NCI-H2196 treated with DMSO at 0.1 percent for 48 hours (cell line): Measurements from ENCODE around the gene CLEC16A.

ENCODE experiments used
- DNase-seq: peaks from one replicate; lab custom pipeline; 2025; ENCODE audit not compliant: unreplicated experiment; lab: John Stamatoyannopoulos, UW

The CLEC16A gene

GRCh38 chr16:11147754-11148444 is 203.5 kb downstream of the CLEC16A start:
- no peak for DNase-seq

- no peak for DNase-seq
These were observed 204.8 kb downstream of the CLEC16A start for GRCh38 chr16:11149011-11149616.

- DNase-seq: no peak
These were observed 205.8 kb downstream of the CLEC16A start for GRCh38 chr16:11150190-11150589.

GRCh38 chr16:11151156-11151884 is 207.0 kb downstream of the CLEC16A start:
- no peak for DNase-seq

GRCh38 chr16:11151885-11152629 is 207.7 kb downstream of the CLEC16A start:
- no peak for DNase-seq

- no peak for DNase-seq
These were observed 208.4 kb downstream of the CLEC16A start for GRCh38 chr16:11152677-11153331.

GRCh38 chr16:11155284-11155806 is 211.0 kb downstream of the CLEC16A start:
- DNase-seq: no peak

GRCh38 chr16:11156401-11156800 is 212.0 kb downstream of the CLEC16A start:
- no peak for DNase-seq

GRCh38 chr16:11157143-11157542 is 212.8 kb downstream of the CLEC16A start:
- DNase-seq: no peak

GRCh38 chr16:11158018-11158417 is 213.7 kb downstream of the CLEC16A start:
- no peak for DNase-seq

- DNase-seq: no peak
These were observed 214.9 kb downstream of the CLEC16A start for GRCh38 chr16:11159282-11159681.

- DNase-seq: no peak
These were observed 216.3 kb downstream of the CLEC16A start for GRCh38 chr16:11160676-11161115.

GRCh38 chr16:11161439-11161838 is 217.1 kb downstream of the CLEC16A start:
- no peak for DNase-seq

GRCh38 chr16:11161974-11162373 is 217.6 kb downstream of the CLEC16A start:
- DNase-seq: no peak

GRCh38 chr16:11162586-11163268 is 218.4 kb downstream of the CLEC16A start:
- no peak for DNase-seq

GRCh38 chr16:11163761-11164261 is 219.4 kb downstream of the CLEC16A start:
- DNase-seq: no peak

GRCh38 chr16:11164482-11165270 is 220.3 kb downstream of the CLEC16A start:
- DNase-seq: no peak

GRCh38 chr16:11165349-11165748 is 221.0 kb downstream of the CLEC16A start:
- no peak for DNase-seq
